Fibroblast of skin of left biceps (primary cell): ENCODE measurements around the gene FTL.

Source experiments
- DNase-seq, 2 experiments: peaks; one replicate each; pipeline ENCODE4 v3.0.0-alpha.2; 2013; ENCODE audit warnings: low read depth in 2 of 2

The FTL gene

DNA sequence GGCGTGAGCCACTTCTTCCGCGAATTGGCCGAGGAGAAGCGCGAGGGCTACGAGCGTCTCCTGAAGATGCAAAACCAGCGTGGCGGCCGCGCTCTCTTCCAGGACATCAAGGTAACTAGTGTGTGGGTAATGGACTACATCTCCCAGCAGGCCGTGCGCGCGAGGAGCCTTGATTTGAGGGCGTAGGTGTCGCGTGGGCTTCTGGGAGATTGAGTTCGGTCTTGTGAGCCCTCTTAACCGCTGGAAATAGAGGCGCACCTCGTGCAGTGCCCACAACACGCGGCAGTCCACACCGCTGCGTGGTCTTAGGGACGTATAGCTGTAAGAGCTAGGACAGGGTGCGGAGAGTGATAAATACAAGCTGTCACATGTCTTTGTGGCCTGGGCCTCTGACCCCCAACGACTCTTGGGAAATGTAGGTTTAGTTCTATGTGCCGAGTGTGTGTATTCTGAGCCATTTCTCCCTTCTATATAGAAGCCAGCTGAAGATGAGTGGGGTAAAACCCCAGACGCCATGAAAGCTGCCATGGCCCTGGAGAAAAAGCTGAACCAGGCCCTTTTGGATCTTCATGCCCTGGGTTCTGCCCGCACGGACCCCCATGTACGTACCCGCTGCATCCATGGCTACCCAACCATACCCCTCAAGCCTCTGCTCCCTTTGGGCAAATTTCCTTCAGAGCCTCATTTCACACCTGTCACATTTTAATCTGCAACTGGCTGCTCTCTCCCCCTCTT is 864 bp downstream of the FTL start:
- no peak for DNase-seq

DNA sequence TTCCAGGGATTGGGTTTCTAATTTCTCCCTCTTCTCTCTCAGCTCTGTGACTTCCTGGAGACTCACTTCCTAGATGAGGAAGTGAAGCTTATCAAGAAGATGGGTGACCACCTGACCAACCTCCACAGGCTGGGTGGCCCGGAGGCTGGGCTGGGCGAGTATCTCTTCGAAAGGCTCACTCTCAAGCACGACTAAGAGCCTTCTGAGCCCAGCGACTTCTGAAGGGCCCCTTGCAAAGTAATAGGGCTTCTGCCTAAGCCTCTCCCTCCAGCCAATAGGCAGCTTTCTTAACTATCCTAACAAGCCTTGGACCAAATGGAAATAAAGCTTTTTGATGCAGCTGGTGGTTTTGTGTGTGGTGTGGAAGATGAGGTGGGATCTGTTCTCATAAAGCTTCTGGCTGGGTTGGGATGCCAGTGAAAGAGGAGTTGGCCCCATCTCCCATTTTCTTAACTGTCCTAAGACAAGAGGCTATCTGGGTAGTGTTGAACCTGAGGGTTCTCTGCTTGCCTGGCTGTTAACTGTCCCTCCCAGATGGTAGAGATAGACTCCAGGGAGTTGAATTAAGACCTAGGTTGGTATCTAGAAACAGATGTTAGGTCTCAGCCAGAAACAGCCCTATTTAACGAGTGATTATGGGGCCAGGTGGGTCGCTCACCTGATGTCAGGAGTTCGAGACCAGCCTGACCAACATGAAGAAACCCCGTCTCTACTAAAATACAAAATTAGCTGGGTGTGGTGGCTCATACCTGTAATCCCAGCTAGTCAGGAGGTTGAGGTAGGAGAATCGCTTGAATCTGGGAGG is 1.6 kb downstream of the FTL start:
- no peak for DNase-seq

DNA sequence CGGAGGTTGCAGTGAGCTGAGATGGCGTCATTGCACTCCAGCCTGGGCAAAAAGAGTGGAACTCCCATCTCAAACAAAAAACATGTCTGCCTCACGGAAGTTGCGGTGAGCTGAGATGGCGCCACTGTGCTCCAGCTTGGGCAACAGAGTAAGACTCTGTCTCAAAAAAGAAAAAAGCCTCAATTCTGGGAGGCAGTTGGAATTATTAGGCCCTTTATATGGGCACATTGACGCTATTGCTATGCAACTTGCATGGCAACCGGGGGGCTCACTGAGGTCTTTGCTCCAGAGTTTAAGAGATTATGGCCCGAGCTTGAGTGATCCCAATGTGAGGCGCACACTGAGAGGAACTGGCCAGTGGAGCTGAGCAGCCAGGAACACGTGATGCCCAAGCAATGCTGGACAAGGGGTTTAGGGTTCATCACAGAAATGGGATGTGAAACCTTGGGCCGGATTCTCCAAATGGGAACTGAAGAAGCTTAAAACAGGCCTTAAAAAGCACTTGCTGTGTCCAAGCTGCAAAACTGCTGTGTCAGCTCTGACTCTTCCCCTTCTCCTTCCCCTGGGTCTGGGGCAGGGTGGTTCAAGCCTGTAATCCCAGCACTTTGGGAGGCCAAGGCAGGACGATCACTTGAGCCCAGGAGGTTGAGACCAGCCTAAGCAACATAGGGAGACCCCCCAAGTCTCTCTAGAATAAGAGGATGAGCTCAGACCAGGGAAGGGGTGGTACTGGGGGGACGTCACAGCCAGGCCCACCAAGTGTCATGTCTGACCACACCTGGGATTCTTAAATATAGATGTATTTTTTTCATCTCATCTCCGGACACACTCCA is 2.5 kb downstream of the FTL start:
- no peak for DNase-seq

DNA sequence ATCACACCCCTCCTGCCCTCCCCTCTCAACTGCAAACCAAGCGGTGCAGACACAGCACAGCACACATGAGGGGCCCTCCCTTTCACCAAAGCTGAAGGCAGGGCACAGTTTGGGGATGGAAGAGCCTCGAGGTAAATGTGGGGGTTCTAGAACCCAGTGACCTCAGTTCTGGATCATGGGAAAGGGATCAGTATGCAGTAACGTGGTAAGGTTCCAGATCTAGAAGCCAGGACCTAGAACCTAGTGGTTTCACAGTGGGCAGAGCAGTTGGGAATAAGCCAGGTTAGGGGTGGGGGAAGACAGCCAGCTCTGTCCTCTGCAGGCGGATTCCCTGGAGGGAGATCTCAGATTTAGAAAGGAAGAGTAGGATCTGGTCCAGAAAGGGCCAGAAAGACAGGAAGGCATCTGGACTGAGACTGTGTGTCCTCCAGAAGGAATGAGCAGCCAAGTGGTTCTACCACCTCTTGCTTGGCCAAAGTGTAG is 3.1 kb downstream of the FTL start:
- no peak for DNase-seq

DNA sequence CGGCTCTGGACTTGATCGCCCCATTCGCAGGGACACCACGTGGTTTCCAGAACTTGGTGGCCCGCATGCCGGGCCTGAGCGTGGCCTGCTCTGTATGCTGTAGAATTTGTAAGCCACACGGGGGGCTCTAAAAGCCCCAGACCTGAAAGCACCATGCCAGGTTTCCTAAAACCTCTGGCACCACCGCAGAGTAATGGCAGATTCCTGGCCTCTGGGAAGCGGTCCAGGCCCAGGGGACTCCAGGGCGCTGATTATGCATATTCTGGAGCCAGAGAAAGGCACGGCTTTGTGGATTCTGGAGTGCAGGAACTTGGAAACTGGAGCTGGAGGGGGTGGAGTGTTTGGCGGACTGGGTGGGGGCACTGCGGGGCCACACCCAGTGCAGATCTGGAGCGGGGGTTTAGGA is 3.7 kb downstream of the FTL start:
- DNase-seq: no peak

DNA sequence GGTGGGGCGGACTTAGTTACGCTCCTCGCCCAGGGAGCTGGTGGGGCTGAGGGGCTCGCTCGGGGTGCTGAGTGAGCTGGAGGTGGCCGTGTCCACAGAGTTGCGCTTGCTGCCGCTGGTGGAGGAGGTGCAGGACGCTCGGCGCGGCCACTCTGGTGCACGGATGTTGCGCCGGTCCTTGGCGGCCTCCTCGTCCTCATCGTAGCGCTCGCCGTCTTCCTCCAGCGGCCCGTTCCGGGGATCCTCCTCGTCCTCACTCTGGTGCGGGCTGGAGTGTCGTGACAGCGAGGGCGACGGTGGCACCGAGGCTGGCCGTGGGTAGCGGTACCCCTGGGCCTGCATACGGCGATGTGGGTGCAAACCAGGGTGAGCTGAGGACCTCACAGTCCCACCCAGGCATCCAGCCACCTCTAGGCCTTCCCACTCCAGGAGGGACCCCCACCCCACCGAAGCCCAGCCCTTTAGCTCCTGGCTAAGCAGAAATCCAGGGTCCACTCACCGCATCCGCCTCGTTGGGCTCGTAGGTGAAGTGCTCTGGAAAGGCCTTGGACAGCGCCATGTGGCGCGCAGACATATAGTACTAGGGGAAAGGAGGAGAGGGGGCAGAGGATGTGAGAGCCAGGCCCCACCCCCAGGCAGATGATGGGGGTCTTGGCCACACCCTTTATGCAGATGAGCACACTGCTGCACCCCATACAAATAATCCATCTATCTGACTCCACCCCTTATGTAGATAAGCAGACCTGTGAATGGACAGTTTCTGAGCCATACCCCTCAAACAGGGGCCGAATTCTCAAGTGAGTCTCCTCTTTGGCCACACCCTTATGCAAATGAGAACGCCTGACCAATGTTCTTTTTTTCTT is 4.4 kb downstream of the FTL start:
- DNase-seq: no peak

DNA sequence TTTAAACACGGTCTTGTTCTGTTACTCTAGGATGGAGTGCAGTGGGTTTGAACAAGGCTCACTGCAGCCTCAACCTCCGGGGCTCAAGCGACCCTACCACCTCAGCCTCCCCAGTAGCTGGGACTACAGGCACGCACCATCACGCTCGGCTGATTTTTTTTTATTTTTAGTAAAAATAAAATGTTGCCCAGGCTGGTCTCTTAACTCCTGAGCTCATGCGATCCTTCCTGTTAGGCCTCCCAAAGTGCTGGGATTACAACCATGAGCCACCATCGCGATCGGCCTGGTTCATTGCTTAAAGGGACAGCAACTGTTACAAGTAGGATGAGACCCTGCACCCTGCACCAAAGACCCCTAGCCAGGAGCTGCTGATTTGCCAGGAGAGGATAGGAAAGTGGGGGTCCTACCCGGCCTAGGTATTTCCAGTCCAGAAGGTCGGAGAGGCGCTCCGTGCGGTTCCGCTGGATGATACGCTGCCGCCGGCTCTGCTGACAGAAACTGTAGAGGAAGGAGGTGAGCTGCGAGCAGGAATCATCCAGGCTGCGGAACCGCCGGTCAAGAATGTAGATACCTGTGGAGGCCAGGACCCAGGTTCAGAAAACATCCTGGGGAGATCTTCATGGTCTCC is 5.1 kb downstream of the FTL start:
- no peak for DNase-seq

DNA sequence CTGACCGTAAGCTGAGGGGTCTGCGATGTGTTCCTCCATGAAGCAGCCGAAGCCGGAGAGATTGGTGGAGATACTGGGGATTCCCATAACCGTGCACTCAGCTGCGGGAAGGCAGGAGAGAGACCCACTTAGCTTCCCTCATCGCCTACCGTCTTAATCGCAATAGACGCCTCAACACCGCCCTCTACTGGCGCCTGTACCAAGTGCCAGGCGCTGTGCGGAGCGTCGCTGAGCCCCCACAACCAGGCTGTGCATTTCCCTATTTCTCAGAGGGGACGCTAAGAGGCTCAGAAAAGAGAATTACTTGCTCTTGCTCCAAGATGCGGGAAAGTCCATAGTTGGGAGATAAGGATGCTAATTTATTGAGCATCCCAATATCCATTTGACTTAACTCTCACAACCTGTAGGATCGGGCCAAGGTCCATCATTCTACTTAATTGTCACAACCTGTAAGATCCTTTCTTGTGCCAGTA is 5.8 kb downstream of the FTL start:
- no peak for DNase-seq

DNA sequence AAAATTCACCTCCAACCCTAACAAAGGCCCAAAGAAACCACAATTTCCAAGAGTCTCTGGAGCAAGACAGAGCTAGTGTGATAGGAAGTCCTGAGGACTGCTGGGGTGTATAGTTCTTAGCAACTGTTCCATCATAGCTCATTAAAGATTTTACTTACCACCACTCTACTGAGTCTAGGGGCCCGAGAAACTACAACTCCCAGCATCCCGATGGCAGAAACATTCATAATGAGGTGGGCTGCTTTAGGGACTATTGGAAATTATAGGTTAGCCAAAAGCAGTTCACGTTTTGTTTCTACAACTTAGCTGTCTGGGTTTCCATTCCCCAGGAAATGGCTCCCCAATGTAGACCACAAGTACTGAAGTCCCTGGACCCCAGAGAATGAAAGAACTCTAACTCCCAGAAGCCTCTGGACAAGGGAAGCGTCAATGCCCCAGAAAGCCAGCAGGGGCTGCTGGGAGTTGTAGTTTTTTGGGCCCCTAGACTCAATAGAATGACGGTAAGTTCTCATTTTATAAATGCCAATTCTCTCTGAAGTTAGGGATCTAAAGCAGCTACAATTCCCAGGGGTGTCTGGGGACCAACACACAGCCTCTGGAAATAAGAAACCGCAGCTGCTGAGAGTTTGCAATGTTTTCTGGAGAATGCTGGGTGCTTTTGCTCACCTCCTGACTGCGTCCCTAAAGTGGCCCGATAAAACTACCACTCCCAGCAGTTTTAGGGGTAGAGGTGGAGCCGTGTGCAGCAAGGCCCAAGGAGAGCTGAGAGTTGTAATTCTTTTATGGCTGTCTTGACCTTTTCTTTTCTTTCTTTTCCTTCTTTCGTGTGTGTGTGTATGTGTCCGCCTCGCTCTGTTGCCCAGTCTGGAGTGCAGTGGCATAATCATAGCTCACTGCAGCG is 11.1 kb downstream of the FTL start:
- DNase-seq: no peak

DNA sequence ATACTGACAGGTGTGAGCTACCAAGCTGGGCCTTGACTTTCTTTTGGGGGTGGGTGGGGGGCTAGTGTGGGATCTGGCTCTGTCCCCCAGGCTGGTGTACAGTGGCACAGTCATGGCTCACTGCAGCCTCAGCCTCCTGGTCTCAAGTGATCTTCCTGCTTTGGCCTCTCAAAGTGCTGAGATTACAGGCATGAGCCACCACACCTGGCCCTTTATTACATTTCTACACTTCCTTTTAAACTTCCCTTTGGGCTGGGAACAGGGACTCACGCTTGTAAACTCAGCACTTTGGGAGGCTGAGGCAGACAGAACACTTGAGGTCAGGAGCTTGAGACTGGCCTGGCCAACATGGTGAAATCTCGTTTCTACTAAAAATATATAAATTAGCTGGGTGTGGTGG is 12.0 kb downstream of the FTL start:
- no peak for DNase-seq

DNA sequence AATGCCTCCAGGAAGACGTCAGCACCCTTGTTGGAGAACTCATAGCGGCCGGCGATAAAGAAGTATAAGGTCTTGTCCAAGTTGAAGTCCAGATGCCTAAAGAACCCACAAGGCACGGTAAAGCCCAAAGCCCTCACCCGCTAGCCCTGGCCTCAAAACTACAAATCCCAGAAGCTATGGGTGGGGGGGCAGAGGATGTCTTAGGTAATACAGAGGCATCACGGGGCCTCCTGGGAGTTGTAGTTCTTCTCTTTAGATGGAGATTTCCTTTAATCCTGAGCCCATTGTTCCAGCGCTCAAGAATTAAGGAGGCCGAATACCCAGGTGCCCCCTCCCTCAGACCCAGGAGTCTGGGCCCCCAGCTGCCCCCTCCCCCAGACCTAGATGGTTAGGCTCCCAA is 17.2 kb downstream of the FTL start:
- no peak for DNase-seq

DNA sequence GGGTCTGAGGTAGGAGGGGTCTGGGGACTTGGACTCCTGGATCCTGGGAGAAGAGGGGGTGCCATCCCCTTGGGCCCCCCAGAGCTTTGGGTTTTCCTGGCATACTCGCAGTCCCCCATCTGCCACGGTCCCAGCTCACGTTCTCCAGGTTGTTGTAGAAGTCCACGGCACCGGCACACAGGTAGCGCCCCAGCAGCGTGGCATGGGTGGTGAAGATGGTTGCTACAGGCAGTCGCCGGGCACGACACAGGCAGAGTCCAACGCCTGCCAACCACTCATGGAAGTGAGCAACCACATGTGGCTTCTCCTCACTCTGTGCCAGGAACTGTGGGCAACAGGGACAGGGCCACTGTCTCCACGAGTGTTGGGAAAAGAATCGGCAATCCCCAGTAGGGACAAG is 20.6 kb downstream of the FTL start:
- DNase-seq: no peak

DNA sequence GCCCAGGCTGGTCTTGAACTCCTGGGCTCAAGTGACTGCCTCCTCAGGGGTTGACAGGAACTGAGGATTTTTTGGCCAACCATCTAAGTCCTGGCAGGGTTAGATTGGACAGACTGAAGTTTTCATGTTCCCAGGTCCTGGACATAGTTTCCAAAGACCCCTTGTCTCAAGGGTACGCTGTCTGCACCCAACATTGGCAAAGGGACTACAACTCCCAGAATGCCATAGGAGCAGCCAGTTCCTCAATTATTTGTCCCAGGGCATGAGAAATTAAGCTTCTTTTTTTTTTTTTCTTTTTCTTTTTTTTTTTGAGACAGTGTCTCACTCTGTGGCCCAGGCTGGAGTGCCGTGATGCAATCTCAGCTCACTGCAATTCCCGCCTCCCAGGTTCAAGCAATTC is 21.1 kb downstream of the FTL start:
- no peak for DNase-seq

DNA sequence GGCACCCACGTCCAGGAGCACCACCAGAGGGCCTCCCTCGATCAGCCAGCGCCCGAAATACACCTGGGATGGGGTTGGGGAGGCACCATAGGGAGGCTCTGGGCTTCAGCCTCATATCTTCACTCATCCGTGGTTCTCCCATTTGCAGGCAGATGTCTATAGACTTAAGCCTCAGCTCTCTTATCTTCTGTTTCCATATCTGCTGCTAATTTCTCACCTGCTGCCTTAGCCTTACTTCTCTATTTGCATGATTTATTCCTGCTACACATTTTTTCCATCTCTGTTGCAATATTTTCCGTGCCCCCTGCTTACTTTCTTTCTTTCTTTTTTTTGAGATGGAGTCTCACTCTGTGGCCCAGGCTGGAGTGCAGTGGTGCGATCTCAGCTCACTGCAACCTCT is 22.2 kb downstream of the FTL start:
- DNase-seq: no peak

DNA sequence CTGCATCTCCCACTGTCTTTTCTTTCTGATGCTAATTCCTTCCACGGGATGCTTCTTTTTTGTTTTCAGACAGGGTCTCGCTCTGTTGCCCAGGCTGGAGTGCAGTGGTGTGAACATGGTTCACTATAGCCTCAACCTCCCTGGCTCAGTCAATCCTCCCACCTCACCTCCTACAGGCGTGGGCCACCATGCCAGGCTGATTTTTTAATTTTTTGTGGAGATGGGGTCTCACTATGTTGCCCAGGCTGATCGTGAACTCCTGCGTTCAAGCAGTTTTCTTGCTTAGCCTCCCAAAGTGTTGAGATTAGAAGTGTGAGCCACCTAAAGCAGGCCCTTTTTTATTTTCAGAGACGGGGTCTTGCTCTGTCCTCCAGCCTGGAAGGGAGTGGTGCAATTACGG is 23.2 kb downstream of the FTL start:
- DNase-seq: no peak

DNA sequence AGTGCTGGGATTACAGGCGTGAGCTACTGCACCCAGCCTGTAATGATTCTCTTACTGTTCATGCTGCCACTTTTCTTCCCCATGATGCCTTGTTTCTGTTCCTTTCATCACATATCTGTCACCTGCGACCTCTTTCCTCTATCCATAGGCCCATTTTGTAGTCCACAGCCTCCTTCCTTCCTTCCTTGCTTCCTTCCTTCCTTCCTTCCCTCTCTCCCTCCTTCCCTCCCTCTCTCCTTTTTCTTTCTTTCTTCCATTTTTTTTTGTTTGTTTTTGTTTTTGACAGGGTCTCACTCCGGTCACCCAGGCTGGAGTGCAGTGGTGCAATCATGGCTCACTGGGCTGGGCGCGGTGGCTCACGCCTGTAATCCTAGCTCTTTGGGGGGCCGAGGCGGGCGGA is 23.8 kb downstream of the FTL start:
- no peak for DNase-seq

DNA sequence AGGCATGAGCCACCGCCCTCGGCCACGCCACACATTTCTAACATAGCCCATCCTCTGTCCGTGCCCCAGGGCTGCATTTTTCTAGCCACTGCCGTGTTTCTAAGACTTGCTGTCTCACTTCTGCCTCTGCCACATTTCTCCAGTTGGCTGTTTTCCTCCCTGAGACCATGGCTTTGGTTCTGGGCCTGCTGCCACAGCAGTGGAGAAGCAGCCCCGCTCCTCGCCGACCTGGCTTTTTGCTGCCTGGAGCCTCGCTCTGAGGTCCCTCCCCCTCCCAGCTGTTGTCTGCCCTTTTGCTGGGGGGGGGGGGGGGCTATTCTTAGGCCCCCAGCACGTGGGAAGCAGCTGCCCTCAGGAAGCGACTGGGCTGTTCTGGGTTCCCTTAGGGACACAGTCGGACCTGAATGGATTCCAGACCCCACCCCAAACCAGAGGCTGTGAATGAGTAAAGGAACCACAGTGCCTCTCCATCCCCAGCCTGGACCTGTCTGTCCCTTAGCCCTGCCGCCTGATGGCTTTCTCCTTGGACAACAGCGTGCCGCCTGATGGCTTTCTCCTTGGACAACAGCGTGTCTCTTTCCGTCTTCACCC is 24.7 kb downstream of the FTL start:
- no peak for DNase-seq

DNA sequence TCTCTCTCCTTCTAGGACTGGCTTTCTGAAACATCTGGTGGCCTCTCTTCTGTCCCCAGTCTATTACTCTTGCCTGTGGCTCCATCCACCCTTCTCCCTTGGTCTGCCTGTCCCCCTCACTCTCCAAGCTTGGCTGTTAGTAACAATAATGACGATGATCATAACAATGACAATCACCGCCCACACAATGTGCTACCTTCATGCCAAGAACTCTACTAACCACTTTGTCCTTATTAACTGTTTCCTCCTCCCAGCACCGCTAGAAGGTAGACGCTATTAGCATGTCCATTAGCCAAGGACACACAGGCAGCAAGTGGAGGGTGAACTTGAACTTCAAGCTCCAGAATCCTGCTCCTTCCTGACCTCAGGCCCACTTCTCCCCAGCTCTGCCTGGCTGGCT is 25.3 kb downstream of the FTL start:
- DNase-seq: no peak

DNA sequence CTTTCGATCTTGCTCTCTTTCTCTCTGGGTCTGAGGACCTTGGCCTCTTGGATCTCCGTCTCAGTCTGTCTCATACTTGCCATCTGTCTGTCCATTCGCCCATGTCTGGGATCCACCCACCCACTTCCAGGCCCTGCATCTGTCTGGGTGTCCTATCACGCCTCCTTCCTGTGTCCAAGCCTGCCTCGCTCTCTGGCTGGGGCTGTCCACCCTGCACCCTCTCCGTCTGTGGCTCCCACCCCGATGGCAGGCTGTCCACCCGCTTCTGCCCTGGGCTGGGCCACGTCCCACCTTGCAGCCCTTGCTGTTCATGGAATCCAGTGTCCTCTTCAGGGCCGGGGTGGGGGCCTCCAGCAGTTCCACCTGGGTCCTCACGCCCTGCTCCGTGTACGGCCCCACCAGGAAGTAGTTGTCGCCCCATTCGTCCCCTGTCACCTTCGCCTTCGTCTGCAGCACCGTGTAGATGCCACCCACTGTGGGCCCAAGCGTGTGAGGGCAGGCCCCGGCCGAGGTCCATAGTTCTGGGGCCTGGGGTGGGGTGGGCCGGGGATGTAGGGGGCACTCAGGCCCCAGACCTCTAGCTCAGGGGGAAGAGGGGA is 26.0 kb downstream of the FTL start:
- no peak for DNase-seq
